Measurements from ENCODE around the gene CCNB1.
"Not testable (repeated sequence)": the region's sequence is repeated elsewhere in the genome, so short reads cannot be mapped to it uniquely, and the experiment has no call there.

CCNB1 gene

GRCh38 chr5:69166686-69167492 is at the start of gene CCNB1:
CCNB1 (plus strand) TSS chr5:69167150; CDS start chr5:69167263, 113 bp downstream.
- DNase-seq: peak; percentile 97

- DNase-seq: no peak
Observed at GRCh38 chr5:69129413-69129812, 37.5 kb upstream of the CCNB1 start.

- DNase-seq: no peak
Observed at GRCh38 chr5:69130241-69130640, 36.7 kb upstream of the CCNB1 start.

GRCh38 chr5:69131304-69131703 is 35.6 kb upstream of the CCNB1 start:
- no peak for DNase-seq

GRCh38 chr5:69134126-69134525 is 32.8 kb upstream of the CCNB1 start:
- DNase-seq: no peak

- no peak for DNase-seq
Observed at GRCh38 chr5:69136293-69136692, 30.7 kb upstream of the CCNB1 start.

- DNase-seq: not testable (repeated sequence)
Observed at GRCh38 chr5:69137208-69137607, 29.7 kb upstream of the CCNB1 start.

- DNase-seq: no peak
Observed at GRCh38 chr5:69137807-69138206, 29.1 kb upstream of the CCNB1 start.

GRCh38 chr5:69138766-69139165 is 28.2 kb upstream of the CCNB1 start:
- no peak for DNase-seq

- DNase-seq: not testable (repeated sequence)
Observed at GRCh38 chr5:69140239-69140638, 26.7 kb upstream of the CCNB1 start.

- no peak for DNase-seq
Observed at GRCh38 chr5:69140827-69141226, 26.1 kb upstream of the CCNB1 start.

GRCh38 chr5:69148576-69148975 is 18.4 kb upstream of the CCNB1 start:
- not testable (repeated sequence) for DNase-seq

GRCh38 chr5:69148981-69149675 is 17.8 kb upstream of the CCNB1 start:
- DNase-seq: no peak

GRCh38 chr5:69149676-69150010 is 17.3 kb upstream of the CCNB1 start:
- no peak for DNase-seq

- DNase-seq: no peak
Observed at GRCh38 chr5:69152731-69153130, 14.2 kb upstream of the CCNB1 start.

- no peak for DNase-seq
Observed at GRCh38 chr5:69156456-69156855, 10.5 kb upstream of the CCNB1 start.

GRCh38 chr5:69158039-69158438 is 8.9 kb upstream of the CCNB1 start:
- no peak for DNase-seq

GRCh38 chr5:69160651-69161050 is 6.3 kb upstream of the CCNB1 start:
- DNase-seq: no peak

GRCh38 chr5:69167493-69167855 is 524 bp downstream of the CCNB1 start:
- DNase-seq: no peak

- no peak for DNase-seq
Observed at GRCh38 chr5:69167929-69168328, 979 bp downstream of the CCNB1 start.

GRCh38 chr5:69170495-69170894 is 3.5 kb downstream of the CCNB1 start:
- DNase-seq: no peak

- DNase-seq: no peak
Observed at GRCh38 chr5:69170969-69171368, 4.0 kb downstream of the CCNB1 start.

GRCh38 chr5:69181659-69182293 is 14.8 kb downstream of the CCNB1 start:
- DNase-seq: not testable (repeated sequence)

- DNase-seq: no peak
Observed at GRCh38 chr5:69184621-69185020, 17.7 kb downstream of the CCNB1 start.

Data from CD4-positive, alpha-beta T cell treated with Interleukin-15 for 1 hour (primary cell).